ENCODE measurements around the gene KRTAP13-1.

Gene KRTAP13-1, protein sequence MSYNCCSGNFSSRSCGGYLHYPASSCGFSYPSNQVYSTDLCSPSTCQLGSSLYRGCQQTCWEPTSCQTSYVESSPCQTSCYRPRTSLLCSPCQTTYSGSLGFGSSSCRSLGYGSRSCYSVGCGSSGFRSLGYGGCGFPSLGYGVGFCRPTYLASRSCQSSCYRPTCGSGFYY

DNA sequence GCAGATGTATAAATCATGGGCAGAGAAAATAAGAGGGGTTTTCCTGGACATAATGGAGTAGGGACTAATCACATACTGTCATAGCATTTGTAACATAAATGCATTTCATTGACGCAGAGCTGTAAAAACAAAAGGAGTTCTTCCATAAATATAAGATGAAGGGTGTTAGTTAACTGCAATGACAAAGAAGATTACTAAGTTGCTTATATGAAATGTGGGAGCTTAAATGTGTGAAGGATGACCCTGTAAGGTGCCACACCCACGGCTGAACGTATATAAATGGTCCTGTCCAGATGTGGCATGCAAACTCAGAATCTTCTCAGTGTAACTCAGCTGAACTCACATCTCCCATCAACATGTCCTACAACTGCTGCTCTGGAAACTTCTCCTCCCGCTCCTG is at the start of gene KRTAP13-1:
Gene KRTAP13-1 (plus strand): TSS at position 301 of the 400 bp plus-strand sequence. CDS start 56 bp downstream, at position 357.
- TF ChIP-seq GATA3 (IDR thresholded peaks at IDR 0.05; ENCODE audit: low read depth, low read length) = no peak
- no peak for TF ChIP-seq GATA2 (IDR thresholded peaks at IDR 0.05; ENCODE audit: low read depth, low read length)

DNA sequence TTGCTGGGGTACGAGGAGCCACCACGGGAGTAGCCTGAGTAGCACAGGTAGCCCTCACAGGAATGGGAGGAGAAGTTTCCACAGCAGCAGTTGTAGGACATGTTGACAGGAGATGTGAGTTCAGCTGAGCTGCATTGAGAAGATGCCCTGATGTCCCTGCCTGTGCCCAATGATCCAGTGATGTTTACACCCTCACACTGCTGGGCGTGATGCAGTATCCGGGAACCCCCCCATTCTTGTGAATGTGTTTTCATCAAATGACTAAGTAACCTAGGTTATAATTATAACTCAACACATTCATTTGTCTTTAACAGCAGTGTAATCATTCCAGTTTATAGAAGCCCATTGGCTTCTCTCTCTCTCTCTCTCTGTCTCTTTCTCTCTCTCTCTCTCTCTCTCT is 47.3 kb upstream of the KRTAP13-1 start, which contains the start of gene KRTAP23-1:
Gene KRTAP23-1 (minus strand): TSS at position 101 of the 400 bp plus-strand sequence. CDS start 0 bp downstream, at position 101.
- TF ChIP-seq GATA2 (IDR thresholded peaks at IDR 0.05; ENCODE audit: low read depth, low read length) (no peak), GATA3 (IDR thresholded peaks at IDR 0.05; ENCODE audit: low read depth, low read length) (no peak)

DNA sequence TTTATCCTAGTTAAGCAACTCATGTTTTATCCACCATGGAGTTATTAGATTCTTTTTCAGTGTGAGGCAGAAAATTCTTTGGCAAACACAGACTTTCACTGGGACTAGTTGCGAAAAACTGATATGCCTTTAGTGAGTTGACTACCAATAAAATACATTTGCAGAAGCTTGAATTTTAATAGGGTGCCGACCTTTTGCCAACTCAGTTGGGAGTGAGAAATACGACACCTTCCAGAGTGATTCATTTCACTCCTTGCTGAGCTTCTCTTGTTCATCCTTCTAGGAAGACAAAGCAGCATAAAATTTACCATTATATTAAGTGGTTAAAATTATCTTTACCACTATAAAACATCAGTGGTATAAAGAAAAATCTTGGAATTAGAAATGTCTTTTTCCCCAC is 46.3 kb upstream of the KRTAP13-1 start:
- TF ChIP-seq GATA3 (IDR thresholded peaks at IDR 0.05; ENCODE audit: low read depth, low read length) = no peak
- no peak for TF ChIP-seq GATA2 (IDR thresholded peaks at IDR 0.05; ENCODE audit: low read depth, low read length)

DNA sequence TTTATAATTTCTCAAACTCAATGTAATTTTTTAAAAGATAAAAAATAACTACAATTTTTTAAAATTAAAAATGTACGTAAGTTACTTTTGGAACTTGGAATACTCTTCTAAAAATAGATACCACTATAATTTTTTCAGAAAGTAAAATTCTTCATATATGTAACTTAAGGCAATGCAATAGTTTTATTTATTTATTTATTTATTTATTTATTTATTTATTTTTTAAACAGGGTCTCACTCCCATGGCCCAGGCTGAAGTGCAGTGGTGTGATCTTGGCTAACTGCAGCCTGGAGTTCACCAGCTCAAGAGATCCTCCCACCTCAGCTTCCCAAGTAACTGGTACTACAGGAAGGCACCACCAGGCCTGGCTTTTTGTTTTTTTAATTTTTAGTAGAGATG is 44.3 kb upstream of the KRTAP13-1 start:
- TF ChIP-seq GATA3 (IDR thresholded peaks at IDR 0.05; ENCODE audit: low read depth, low read length) (no peak), GATA2 (IDR thresholded peaks at IDR 0.05; ENCODE audit: low read depth, low read length) (no peak)

DNA sequence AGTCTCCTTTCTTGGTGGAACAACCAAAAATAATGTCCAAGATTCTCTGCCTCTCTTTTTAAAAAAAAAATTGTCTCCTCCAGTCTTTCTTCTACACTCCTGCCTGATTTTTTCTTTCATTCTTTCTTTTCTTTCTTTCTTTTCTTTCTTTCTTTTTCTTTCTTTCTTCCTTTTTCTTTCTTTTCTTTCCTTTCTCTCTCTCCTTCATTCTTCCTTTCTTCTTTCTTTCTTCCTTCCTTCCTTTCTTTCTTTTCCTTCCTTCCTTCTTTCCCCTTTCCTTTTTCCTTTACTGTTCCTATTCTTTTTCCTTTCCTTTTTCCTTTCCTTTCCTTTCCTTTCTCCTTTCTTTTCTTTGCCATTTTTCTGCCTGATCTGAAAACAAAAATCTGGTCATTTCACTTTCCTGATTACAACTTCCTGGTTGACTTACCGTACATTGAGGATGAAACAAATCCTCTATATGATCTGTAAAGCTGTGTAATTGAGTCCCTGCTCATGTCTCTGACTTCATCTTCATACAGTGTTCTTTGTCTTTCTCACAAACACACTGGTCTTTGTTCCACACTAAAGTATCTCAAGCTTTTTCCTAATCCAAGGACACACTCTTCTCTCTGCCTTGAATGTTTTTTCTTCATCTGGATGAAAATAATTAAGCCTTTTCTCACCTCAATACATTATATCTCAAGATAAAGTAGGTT is 41.4 kb upstream of the KRTAP13-1 start:
- TF ChIP-seq GATA2 (IDR thresholded peaks at IDR 0.05; ENCODE audit: low read depth, low read length) (no peak), GATA3 (IDR thresholded peaks at IDR 0.05; ENCODE audit: low read depth, low read length) (no peak)

DNA sequence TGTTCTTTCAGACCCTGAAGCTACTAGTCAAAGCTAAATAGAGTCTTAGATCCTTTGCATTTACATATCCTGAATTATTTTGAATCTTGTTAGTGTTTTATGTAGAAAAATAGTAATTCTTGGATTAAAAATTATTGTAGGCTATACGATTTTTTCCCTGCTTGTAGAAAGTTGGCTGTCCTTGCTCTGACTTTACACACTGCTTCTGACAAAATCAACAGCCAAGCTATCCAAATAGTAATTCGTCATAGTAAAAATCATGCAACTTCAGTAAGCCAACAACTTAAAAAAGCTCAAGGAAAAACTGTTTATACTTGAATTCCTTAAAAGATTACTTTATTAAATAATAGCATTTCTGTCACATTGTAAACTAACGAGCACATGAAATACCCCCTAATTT is 39.9 kb upstream of the KRTAP13-1 start:
- TF ChIP-seq GATA3 (IDR thresholded peaks at IDR 0.05; ENCODE audit: low read depth, low read length) = no peak
- no peak for TF ChIP-seq GATA2 (IDR thresholded peaks at IDR 0.05; ENCODE audit: low read depth, low read length)

DNA sequence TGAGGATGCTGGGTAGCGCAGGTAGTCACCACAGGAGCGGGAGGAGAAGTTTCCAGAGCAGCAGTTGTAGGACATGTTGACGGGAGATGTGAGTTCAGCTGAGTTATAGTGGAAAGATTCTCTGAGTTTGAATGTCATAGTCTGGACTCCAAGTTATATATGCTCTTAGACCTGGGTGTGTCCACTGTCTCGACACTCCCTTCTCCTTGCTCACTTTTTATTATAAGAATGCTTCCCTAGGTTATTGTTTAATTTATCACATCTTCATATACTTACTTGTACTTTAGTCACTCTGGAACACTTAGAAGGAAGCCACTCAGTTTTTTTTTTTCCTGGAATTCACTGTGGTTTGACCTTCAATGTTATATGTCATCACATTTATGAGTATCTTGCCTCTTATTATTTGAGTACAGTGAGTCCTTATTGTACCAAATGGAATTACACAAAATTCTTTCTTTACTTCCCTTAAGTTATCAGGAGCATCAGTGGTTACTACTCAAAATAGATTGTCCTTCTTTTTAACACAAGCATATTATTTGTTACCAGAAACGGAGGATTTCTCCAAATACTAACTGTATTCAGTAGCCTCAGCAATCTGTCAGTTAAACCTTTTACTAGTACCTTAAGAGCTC is 23.6 kb upstream of the KRTAP13-1 start, which contains the start of gene KRTAP13-2:
Gene KRTAP13-2 (minus strand): TSS at position 133 of the 632 bp plus-strand sequence. CDS start 58 bp downstream, at position 75.
- TF ChIP-seq GATA3 (IDR thresholded peaks at IDR 0.05; ENCODE audit: low read depth, low read length) = no peak
- TF ChIP-seq GATA2 (IDR thresholded peaks at IDR 0.05; ENCODE audit: low read depth, low read length) = no peak

DNA sequence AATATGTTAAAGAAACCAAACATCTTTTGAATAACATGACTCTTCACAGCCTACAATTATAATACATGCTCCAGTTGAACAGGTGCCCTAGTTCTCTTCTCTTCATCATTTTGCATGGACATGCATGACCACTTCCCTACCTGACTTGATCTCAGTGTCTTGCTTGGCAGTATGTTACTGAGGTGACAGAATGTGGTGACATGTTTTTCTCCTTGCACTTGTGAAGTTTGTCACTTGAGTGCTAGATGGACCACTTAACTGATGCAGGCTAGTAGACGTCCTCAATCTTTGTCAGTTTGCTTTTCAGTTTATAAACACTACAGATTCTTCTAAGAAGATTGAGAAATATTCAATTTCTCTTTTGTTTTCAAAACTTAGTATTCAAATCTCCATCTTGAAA is 13.6 kb upstream of the KRTAP13-1 start:
- TF ChIP-seq GATA3 (IDR thresholded peaks at IDR 0.05; ENCODE audit: low read depth, low read length) (no peak), GATA2 (IDR thresholded peaks at IDR 0.05; ENCODE audit: low read depth, low read length) (no peak)

DNA sequence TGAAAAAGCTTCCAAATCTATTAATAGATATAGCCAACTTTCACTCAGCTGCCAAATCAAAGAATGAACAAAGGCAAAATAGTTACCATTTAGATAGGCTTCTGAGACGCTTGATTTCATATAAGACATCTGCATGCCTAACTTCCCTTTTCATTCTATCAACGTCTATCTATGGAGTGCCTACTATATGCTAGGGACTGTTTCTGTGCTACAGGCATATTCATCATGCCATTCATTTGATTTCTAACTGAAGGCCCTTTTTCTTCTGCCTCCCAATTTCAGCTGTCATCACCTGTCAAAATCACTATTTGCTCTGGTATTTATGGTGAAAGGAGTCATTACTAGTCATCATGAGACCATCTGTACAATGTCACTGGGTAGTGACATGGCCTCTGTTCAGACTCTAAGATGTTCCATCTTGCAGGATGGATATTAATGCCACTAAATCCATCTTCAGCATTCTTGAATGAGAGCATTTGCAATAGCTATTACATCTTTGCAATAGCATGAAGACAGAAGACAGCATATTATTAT is 4.3 kb upstream of the KRTAP13-1 start:
- TF ChIP-seq GATA3 (IDR thresholded peaks at IDR 0.05; ENCODE audit: low read depth, low read length) = no peak
- TF ChIP-seq GATA2 (IDR thresholded peaks at IDR 0.05; ENCODE audit: low read depth, low read length) = no peak

DNA sequence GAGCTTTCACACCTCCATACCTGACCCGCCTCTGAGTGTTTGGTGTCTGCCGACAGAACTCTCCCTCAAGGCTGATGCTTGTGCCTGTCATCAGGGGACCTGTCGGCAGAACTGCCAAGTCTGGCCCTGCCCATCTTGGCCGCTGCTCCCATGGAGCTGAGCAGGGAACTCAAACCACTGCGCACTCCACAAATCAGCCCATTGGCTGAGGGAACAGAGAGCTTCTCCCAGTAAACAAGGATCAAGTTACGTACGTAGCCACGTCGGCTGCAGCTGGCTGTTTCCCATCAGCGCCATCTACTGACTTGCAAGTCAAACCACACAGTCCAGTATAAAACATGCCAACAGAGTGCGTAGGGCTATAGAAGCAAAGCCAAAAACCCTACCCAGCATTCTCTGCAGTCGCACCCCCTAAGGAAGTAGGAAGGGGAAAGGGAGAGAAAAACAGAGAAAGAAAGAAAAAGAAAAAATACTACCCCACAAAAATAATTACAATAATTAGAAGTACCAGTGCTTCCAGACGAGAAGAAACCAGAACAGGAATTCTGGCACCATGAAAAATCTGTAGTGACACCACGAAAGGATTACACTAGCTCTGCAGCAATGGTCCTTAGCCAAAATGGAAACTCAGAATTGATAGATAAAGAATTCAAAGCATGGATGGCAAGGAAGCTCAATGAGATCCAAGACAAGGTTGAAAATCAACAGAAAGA is 13.1 kb downstream of the KRTAP13-1 start:
- TF ChIP-seq GATA3 (IDR thresholded peaks at IDR 0.05; ENCODE audit: low read depth, low read length) = no peak
- TF ChIP-seq GATA2 (IDR thresholded peaks at IDR 0.05; ENCODE audit: low read depth, low read length) = no peak

DNA sequence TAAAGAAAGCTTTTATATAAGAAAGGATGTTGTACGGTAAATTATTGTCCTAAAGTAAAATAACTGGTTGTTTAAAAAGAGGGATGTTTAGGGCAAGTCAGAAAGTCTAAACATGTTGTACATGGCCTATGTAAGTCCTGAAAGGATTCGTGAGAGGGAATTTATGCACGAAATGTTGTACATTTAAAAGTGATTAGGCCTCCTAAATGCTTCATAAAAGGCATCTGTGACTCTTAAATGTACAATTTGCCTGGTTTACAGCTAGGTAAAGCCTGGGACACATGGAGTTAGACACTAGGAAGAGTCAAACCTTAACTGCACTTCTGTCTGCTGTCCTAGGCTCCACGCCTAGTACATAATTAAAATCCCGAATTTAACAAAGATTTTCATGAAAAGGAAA is 20.2 kb downstream of the KRTAP13-1 start:
- TF ChIP-seq GATA3 (IDR thresholded peaks at IDR 0.05; ENCODE audit: low read depth, low read length) = no peak
- TF ChIP-seq GATA2 (IDR thresholded peaks at IDR 0.05; ENCODE audit: low read depth, low read length) = no peak

DNA sequence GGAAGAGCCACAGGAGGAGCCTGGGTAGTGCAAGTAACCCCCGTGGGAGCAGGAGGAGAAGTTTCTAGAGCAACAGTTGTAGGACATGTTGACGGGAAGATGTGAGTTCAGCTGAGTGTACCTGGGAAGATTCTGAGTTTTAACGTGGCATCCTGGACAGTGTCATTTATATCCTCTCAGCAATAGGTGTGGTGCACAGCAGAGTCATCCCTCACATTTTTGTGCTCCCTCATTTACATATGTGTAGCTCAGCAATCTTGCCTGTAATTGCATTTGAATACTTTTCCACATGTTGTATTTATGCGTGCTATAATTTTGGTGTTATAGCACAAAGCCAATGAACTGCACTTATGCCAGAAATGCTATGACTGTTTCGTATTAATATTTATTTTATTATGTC is 30.0 kb downstream of the KRTAP13-1 start, which contains the start of gene KRTAP13-3:
Gene KRTAP13-3 (minus strand): TSS at position 101 of the 400 bp plus-strand sequence. CDS start 14 bp downstream, at position 87.
- TF ChIP-seq GATA3 (IDR thresholded peaks at IDR 0.05; ENCODE audit: low read depth, low read length) (no peak), GATA2 (IDR thresholded peaks at IDR 0.05; ENCODE audit: low read depth, low read length) (no peak)

DNA sequence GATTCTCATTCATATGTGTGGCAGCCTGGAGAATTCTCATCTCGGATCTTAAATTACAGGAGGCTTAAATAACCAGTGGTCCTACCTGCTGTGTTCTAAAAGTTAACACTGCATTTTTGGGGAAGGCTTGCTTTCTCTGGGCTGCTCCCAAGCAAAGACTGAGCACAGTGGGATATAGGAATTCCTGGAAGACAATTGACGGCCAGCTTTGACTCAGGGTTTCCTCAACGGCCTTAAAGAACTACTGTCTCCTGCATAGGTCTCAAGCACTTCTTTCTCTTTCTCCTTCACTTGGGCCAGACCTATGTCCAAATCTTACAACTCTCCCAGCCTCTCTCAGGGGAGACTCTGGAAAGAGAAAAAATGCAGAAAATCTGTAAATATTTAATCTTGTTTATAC is 30.9 kb downstream of the KRTAP13-1 start:
- TF ChIP-seq GATA3 (IDR thresholded peaks at IDR 0.05; ENCODE audit: low read depth, low read length) (no peak), GATA2 (IDR thresholded peaks at IDR 0.05; ENCODE audit: low read depth, low read length) (no peak)
